Measurements from ENCODE around the gene MSTO1.

- TF ChIP-seq CTCF (IDR thresholded peaks at IDR 0.05) = peak in 5 of 6 experiments; percentile 16 to 63 (median 39)
- TF ChIP-seq EP300 (IDR thresholded peaks at IDR 0.05) = peak in 1 of 4 donors; percentile 11
These were observed 47.2 kb upstream of the MSTO1 start, which contains the start of gene ASH1L for GRCh38 chr1:155562581-155563376.
